ENCODE data around the gene TMEM221. TPM values are rescaled to one million over a fixed set of nuclear protein-coding genes. Genes with fewer than 3 reads are reported as not detected.

The TMEM221 gene
- total RNA-seq, 1 experiment from 2014 or later: not detected

DNA sequence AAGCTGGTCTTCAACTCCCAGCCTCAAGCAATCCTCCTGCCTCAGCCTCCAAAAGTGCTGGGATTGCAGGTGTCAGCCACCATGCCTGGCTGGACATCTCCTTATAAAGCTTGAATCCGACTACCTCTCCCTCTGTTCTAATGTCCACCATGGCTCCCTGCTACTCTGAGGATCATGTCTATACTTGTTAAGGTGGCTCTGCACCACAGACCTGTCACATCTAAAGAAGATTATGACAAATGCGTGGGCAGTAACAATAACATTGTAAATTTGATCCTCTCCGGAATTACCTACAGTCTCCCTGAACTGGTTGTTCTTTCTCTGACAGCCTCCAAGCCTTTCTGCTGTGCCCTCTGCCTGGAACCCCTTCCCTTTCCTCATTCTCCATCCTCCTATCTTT is 10.5 kb upstream of the TMEM221 start:
- Histone ChIP-seq H3K4me3 (ENCODE audit: low read depth, low read length) (no peak overlapping the region), H3K9me3 (no peaks in the 10 kb centered on the region), H3K27me3 (replicated peaks; ENCODE audit: control insufficient read depth, insufficient read depth, low read length) (no peaks in the 10 kb centered on the region), H3K4me1 (no peaks in the 10 kb centered on the region), H3K36me3 (ENCODE audit: control insufficient read depth, insufficient read depth, low read length) (no peaks in the 10 kb centered on the region)
- H3K9me3 Mint-ChIP-seq (ENCODE audit: unreplicated experiment): no peaks in the 10 kb centered on the region
- H3K27me3 Mint-ChIP-seq (ENCODE audit: insufficient read depth, unreplicated experiment): peaks cover 3% of the 10 kb centered on the region
- H3K4me3 Mint-ChIP-seq (ENCODE audit: unreplicated experiment): no peak overlapping the region
- TF ChIP-seq, protein P1, sequence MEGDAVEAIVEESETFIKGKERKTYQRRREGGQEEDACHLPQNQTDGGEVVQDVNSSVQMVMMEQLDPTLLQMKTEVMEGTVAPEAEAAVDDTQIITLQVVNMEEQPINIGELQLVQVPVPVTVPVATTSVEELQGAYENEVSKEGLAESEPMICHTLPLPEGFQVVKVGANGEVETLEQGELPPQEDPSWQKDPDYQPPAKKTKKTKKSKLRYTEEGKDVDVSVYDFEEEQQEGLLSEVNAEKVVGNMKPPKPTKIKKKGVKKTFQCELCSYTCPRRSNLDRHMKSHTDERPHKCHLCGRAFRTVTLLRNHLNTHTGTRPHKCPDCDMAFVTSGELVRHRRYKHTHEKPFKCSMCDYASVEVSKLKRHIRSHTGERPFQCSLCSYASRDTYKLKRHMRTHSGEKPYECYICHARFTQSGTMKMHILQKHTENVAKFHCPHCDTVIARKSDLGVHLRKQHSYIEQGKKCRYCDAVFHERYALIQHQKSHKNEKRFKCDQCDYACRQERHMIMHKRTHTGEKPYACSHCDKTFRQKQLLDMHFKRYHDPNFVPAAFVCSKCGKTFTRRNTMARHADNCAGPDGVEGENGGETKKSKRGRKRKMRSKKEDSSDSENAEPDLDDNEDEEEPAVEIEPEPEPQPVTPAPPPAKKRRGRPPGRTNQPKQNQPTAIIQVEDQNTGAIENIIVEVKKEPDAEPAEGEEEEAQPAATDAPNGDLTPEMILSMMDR (IDR thresholded peaks at IDR 0.05; ENCODE audit: insufficient read depth in 1 of 2, low read depth in 1 of 2, low read length in 1 of 2, severe bottlenecking in 1 of 2, unreplicated experiment in 1 of 2): no peak
- CTCF ChIA-PET: no interaction called here
- no peak overlapping the region for H3K27ac Mint-ChIP-seq (ENCODE audit: unreplicated experiment)
- H3K36me3 Mint-ChIP-seq (ENCODE audit: insufficient read depth, unreplicated experiment): no peaks in the 10 kb centered on the region
- BruUV-seq (replicated peaks): no TSS peak
- no peaks in the 10 kb centered on the region for H3K4me1 Mint-ChIP-seq (ENCODE audit: low read depth, unreplicated experiment)
- DNase-seq: no peak
- POLR2A ChIA-PET: no interaction called here
- intact Hi-C loops (cut with micrococcal nuclease; ENCODE audit: unreplicated experiment): no loop called here

DNA sequence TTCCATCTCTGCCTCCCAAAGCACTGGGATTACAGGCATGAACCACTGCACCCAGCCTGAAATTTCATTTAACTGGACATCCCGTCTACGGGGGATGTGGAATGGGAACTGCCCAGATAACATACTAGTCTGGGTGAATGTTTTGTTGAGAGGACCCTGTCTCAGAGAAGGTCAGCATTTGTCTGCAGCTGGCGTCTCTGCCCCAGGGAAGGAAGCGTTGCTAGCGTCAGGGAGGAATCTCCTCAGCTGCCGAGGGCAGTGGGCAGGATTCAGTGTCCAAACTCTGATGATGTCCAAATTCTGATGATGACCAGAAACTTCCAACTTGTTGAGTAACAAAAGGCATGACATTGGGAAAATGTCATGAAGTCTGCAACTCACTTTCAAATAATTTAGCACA is 9.1 kb upstream of the TMEM221 start:
- ChIA-PET CTCF (no interaction called here), POLR2A (no interaction called here)
- Mint-ChIP-seq H3K9me3 (ENCODE audit: unreplicated experiment) (no peaks in the 10 kb centered on the region), H3K4me1 (ENCODE audit: low read depth, unreplicated experiment) (no peaks in the 10 kb centered on the region), H3K4me3 (ENCODE audit: unreplicated experiment) (no peak overlapping the region), H3K27ac (ENCODE audit: unreplicated experiment) (no peak overlapping the region), H3K36me3 (ENCODE audit: insufficient read depth, unreplicated experiment) (no peaks in the 10 kb centered on the region), H3K27me3 (ENCODE audit: insufficient read depth, unreplicated experiment) (peaks cover 3% of the 10 kb centered on the region)
- no peaks in the 10 kb centered on the region for H3K36me3 ChIP-seq (ENCODE audit: control insufficient read depth, insufficient read depth, low read length)
- no peaks in the 10 kb centered on the region for H3K9me3 ChIP-seq
- DNase-seq: no peak
- H3K4me1 ChIP-seq: no peaks in the 10 kb centered on the region
- BruUV-seq (replicated peaks): no TSS peak
- TF ChIP-seq, protein P1 (IDR thresholded peaks at IDR 0.05; ENCODE audit: insufficient read depth in 1 of 2, low read depth in 1 of 2, low read length in 1 of 2, severe bottlenecking in 1 of 2, unreplicated experiment in 1 of 2): no peak
- no peaks in the 10 kb centered on the region for H3K27me3 ChIP-seq (replicated peaks; ENCODE audit: control insufficient read depth, insufficient read depth, low read length)
- intact Hi-C loops (cut with micrococcal nuclease; ENCODE audit: unreplicated experiment): no loop called here
- H3K4me3 ChIP-seq (ENCODE audit: low read depth, low read length): no peak overlapping the region

DNA sequence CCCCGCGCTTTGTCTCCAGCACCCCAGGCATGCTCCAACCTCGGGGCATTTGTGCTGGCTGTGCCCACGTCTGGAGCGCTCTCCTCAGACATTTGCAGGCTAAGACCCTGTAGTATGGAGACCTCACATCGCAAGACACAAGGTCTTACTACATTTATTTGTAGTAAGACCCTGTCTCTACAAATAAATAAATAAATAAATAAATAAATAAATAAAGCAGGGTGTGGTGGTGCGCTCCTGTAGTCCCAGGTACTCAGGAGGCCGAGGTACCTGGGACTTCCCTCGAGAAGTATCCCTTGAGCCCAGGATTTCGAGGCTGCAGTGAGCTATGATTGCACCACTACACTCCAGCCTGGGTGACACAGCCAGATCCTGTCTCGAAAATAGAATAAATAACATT is 7.7 kb upstream of the TMEM221 start:
- CTCF ChIA-PET: interaction anchor here (0.5 kb wide), 1 partner anchor 15 kb away, joined by 3 read pairs; no protein-coding TSS in a partner anchor
- intact Hi-C loops (cut with micrococcal nuclease; ENCODE audit: unreplicated experiment): no loop called here

More for the DNA sequence above, 7.7 kb upstream of the TMEM221 start:
- no peaks in the 10 kb centered on the region for H3K9me3 Mint-ChIP-seq (ENCODE audit: unreplicated experiment)
- BruUV-seq (replicated peaks): no TSS peak
- no peak overlapping the region for H3K4me3 Mint-ChIP-seq (ENCODE audit: unreplicated experiment)
- Histone ChIP-seq H3K36me3 (ENCODE audit: control insufficient read depth, insufficient read depth, low read length) (no peaks in the 10 kb centered on the region), H3K27me3 (replicated peaks; ENCODE audit: control insufficient read depth, insufficient read depth, low read length) (no peaks in the 10 kb centered on the region), H3K9me3 (no peaks in the 10 kb centered on the region), H3K4me1 (no peaks in the 10 kb centered on the region), H3K4me3 (ENCODE audit: low read depth, low read length) (no peak overlapping the region)
- no peak for DNase-seq
- POLR2A ChIA-PET: no interaction called here
- H3K36me3 Mint-ChIP-seq (ENCODE audit: insufficient read depth, unreplicated experiment): no peaks in the 10 kb centered on the region
- TF ChIP-seq, protein P1 (IDR thresholded peaks at IDR 0.05; ENCODE audit: insufficient read depth in 1 of 2, low read depth in 1 of 2, low read length in 1 of 2, severe bottlenecking in 1 of 2, unreplicated experiment in 1 of 2): no peak
- H3K27me3 Mint-ChIP-seq (ENCODE audit: insufficient read depth, unreplicated experiment): peaks cover 3% of the 10 kb centered on the region
- no peak overlapping the region for H3K27ac Mint-ChIP-seq (ENCODE audit: unreplicated experiment)
- no peaks in the 10 kb centered on the region for H3K4me1 Mint-ChIP-seq (ENCODE audit: low read depth, unreplicated experiment)
